Measurements from ENCODE around the gene PDCD1. TPM values are rescaled to one million over a fixed set of nuclear protein-coding genes. Genes with fewer than 3 reads are reported as not detected.

The PDCD1 gene
- total RNA-seq, 1 experiment from 2014 or later, result 0.22 TPM

DNA sequence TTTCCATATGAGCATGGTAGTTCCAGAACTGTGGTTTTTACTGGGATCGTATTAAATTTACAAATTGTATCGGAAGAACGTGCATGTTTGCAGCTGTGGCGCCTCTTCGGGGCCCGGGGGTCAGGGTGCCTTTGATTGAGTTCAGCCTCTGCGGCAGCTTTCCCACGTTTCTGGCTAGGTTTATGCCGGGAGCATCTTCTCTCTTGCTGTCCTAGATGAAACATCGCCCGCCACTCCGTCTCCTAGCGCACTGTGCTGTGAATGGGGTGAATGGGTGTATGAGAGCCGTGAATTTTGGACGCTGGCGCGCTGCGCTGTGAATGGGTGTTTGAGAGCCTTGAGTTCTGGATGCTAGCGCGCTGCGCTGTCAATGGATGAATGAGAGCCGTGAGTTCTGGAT is 12.3 kb downstream of the PDCD1 start (continued):
- TF ChIP-seq, protein P1, sequence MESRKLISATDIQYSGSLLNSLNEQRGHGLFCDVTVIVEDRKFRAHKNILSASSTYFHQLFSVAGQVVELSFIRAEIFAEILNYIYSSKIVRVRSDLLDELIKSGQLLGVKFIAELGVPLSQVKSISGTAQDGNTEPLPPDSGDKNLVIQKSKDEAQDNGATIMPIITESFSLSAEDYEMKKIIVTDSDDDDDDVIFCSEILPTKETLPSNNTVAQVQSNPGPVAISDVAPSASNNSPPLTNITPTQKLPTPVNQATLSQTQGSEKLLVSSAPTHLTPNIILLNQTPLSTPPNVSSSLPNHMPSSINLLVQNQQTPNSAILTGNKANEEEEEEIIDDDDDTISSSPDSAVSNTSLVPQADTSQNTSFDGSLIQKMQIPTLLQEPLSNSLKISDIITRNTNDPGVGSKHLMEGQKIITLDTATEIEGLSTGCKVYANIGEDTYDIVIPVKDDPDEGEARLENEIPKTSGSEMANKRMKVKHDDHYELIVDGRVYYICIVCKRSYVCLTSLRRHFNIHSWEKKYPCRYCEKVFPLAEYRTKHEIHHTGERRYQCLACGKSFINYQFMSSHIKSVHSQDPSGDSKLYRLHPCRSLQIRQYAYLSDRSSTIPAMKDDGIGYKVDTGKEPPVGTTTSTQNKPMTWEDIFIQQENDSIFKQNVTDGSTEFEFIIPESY (IDR thresholded peaks at IDR 0.05; ENCODE audit: extremely low read depth, insufficient replicate concordance, low read length), result no peak
- TF ChIP-seq, protein P2, sequence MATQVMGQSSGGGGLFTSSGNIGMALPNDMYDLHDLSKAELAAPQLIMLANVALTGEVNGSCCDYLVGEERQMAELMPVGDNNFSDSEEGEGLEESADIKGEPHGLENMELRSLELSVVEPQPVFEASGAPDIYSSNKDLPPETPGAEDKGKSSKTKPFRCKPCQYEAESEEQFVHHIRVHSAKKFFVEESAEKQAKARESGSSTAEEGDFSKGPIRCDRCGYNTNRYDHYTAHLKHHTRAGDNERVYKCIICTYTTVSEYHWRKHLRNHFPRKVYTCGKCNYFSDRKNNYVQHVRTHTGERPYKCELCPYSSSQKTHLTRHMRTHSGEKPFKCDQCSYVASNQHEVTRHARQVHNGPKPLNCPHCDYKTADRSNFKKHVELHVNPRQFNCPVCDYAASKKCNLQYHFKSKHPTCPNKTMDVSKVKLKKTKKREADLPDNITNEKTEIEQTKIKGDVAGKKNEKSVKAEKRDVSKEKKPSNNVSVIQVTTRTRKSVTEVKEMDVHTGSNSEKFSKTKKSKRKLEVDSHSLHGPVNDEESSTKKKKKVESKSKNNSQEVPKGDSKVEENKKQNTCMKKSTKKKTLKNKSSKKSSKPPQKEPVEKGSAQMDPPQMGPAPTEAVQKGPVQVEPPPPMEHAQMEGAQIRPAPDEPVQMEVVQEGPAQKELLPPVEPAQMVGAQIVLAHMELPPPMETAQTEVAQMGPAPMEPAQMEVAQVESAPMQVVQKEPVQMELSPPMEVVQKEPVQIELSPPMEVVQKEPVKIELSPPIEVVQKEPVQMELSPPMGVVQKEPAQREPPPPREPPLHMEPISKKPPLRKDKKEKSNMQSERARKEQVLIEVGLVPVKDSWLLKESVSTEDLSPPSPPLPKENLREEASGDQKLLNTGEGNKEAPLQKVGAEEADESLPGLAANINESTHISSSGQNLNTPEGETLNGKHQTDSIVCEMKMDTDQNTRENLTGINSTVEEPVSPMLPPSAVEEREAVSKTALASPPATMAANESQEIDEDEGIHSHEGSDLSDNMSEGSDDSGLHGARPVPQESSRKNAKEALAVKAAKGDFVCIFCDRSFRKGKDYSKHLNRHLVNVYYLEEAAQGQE (IDR thresholded peaks at IDR 0.05; ENCODE audit: low read depth), result no peak
- TF ChIP-seq FOSL1 (IDR thresholded peaks at IDR 0.05; ENCODE audit: low read depth), result no peak
- no peak for TF ChIP-seq TCF7L2 (IDR thresholded peaks at IDR 0.05; ENCODE audit: borderline replicate concordance, extremely low read depth, insufficient read depth, insufficient read length)
- no peak for TF ChIP-seq RAD21 (IDR thresholded peaks at IDR 0.05; ENCODE audit: low read depth)

DNA sequence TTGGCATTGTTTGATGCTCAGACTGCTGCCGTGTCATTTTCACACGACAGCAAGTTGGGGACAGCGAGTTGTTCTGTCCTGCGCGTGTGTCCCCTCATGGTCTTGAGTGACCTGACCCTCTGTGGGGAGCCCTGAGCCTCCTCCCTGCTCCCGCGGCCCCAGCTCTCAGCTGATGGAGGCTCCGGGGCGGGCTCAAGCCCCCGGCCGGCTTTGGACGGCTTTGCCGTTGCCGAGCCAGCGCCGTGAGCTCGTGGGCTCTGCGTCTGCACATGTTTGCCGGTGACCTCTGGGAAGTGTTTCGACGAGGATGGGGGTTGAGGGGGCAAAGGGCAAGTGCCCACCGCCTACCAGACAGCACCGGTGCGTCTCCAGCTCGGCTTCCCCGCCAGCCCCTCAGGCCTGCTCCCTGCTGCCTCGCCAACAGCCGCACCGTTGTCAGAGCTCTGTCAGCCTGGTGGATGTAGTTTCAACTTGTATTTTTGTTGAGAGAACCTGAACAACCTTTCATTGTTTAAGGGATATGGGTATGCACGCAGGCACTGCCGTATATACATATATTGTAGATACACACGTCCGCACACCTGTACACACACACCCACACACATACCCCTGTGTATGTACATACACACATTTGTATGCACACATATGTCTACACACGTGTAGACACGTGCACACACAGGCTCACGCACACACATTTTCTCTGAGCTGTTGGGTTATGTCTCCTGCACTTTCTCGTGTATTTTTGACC is 13.7 kb downstream of the PDCD1 start:
- Histone ChIP-seq H3K9me3 (ENCODE audit: control insufficient read depth in 1 of 2, insufficient read depth in 1 of 2, low read depth in 1 of 2, low read length in 2 of 2) (no peaks in the 10 kb centered on the region), H3K36me3 (ENCODE audit: control insufficient read depth in 1 of 2, insufficient read depth in 2 of 2, low read length in 2 of 2) (no peaks in the 10 kb centered on the region), H3K79me2 (ENCODE audit: insufficient read depth, low read length) (no peaks in the 10 kb centered on the region), H3K4me3 (replicated peaks in 1 of 2; ENCODE audit: low read depth in 1 of 2, low read length in 2 of 2) (peak overlapping the region; percentile 43 to 58), H3K27ac (ENCODE audit: low read depth, low read length) (peak overlapping the region; percentile 35; the same call in 1 of the 2 replicates), H4K20me1 (ENCODE audit: insufficient read depth) (no peaks in the 10 kb centered on the region), H3K9ac (ENCODE audit: low read length) (peak overlapping the region; percentile 66), H2AFZ (ENCODE audit: low read depth, low read length, poor library complexity, severe bottlenecking) (peak overlapping the region; percentile 51), H3K4me2 (ENCODE audit: low read length) (peak overlapping the region; percentile 80), H3K4me1 (ENCODE audit: control insufficient read depth in 1 of 2, insufficient read depth in 2 of 2, low read length in 2 of 2) (peaks cover 10 to 14% of the 10 kb centered on the region in 2 experiments), H3K9me2 (ENCODE audit: insufficient read depth) (no peaks in the 10 kb centered on the region), H3K27me3 (ENCODE audit: insufficient read depth, low read length) (no peaks in the 10 kb centered on the region)
- POLR2A ChIA-PET, result interaction anchor here (1.2 kb wide), 1 partner anchor 10 kb away, joined by 3 read pairs; no protein-coding TSS in a partner anchor
- TSS peak; percentile 48 for BruUV-seq (replicated peaks)
- RAD21 ChIA-PET (ENCODE audit: low non-redundant PET in 1 of 2, low total read pairs in 2 of 2, uncharacterized antibody in 2 of 2, unreplicated experiment in 2 of 2), result no interaction called here
- DNase-seq (ENCODE audit: low read depth, low spot score) (no peak), ATAC-seq (no peak)
- CTCF ChIA-PET, result interaction anchor here (1.0 kb wide), 1 partner anchor 10 kb away, joined by 3 read pairs; no protein-coding TSS in a partner anchor
- intact Hi-C loops (cut with micrococcal nuclease), result no loop called here
- TF ChIP-seq, protein P2 (IDR thresholded peaks at IDR 0.05; ENCODE audit: low read depth), result no peak
- TF ChIP-seq ZNF274 (IDR thresholded peaks at IDR 0.05; ENCODE audit: low read depth, low read length) (no peak), JUND (IDR thresholded peaks at IDR 0.05) (no peak), CBX3 (IDR thresholded peaks at IDR 0.05; ENCODE audit: low read depth) (no peak), EGR1 (IDR thresholded peaks at IDR 0.05; ENCODE audit: low read depth) (no peak), ZFX (IDR thresholded peaks at IDR 0.05) (no peak), SRF (IDR thresholded peaks at IDR 0.05; ENCODE audit: low read depth) (no peak), RAD21 (IDR thresholded peaks at IDR 0.05; ENCODE audit: low read depth) (no peak), SIN3A (IDR thresholded peaks at IDR 0.05; ENCODE audit: low read depth) (no peak), TCF7L2 (IDR thresholded peaks at IDR 0.05; ENCODE audit: borderline replicate concordance, extremely low read depth, insufficient read depth, insufficient read length) (no peak), FOSL1 (IDR thresholded peaks at IDR 0.05; ENCODE audit: low read depth) (no peak)
- TF ChIP-seq, protein P3, sequence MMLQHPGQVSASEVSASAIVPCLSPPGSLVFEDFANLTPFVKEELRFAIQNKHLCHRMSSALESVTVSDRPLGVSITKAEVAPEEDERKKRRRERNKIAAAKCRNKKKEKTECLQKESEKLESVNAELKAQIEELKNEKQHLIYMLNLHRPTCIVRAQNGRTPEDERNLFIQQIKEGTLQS (IDR thresholded peaks at IDR 0.05), result no peak

Measured in HCT116 (cell line).